ENCODE data around the gene EN2.

Gene EN2

GRCh38 chr7:155464183-155464582 lies 6.3 kb downstream of the EN2 start:
- DNase-seq (ENCODE audit: low spot score), result no peak

GRCh38 chr7:155464948-155465739 lies 7.2 kb downstream of the EN2 start:
- DNase-seq (ENCODE audit: low spot score), result no peak

- no peak for DNase-seq (ENCODE audit: low spot score)
Measured at GRCh38 chr7:155465761-155466141, 7.8 kb downstream of the EN2 start.

- DNase-seq (ENCODE audit: low spot score), result no peak
Measured at GRCh38 chr7:155466142-155466813, 8.3 kb downstream of the EN2 start.

- no peak for DNase-seq (ENCODE audit: low spot score)
Measured at GRCh38 chr7:155466814-155467733, 9.1 kb downstream of the EN2 start.

- no peak for DNase-seq (ENCODE audit: low spot score)
Measured at GRCh38 chr7:155467846-155468784, 10.2 kb downstream of the EN2 start.

- DNase-seq (ENCODE audit: low spot score), result no peak
Measured at GRCh38 chr7:155468785-155469148, 10.8 kb downstream of the EN2 start.

- DNase-seq (ENCODE audit: low spot score), result no peak
Measured at GRCh38 chr7:155469311-155470185, 11.6 kb downstream of the EN2 start.

GRCh38 chr7:155470186-155470487 lies 12.2 kb downstream of the EN2 start:
- no peak for DNase-seq (ENCODE audit: low spot score)

- no peak for DNase-seq (ENCODE audit: low spot score)
Measured at GRCh38 chr7:155470686-155471638, 13.0 kb downstream of the EN2 start.

- no peak for DNase-seq (ENCODE audit: low spot score)
Measured at GRCh38 chr7:155471718-155472117, 13.8 kb downstream of the EN2 start.

GRCh38 chr7:155477476-155477875 lies 19.5 kb downstream of the EN2 start:
- DNase-seq (ENCODE audit: low spot score), result no peak

- DNase-seq (ENCODE audit: low spot score), result no peak
Measured at GRCh38 chr7:155481764-155482163, 23.8 kb downstream of the EN2 start.

- no peak for DNase-seq (ENCODE audit: low spot score)
Measured at GRCh38 chr7:155482511-155483183, 24.7 kb downstream of the EN2 start.

GRCh38 chr7:155483245-155483644 lies 25.3 kb downstream of the EN2 start:
- DNase-seq (ENCODE audit: low spot score), result no peak

- no peak for DNase-seq (ENCODE audit: low spot score)
Measured at GRCh38 chr7:155483868-155484325, 26.0 kb downstream of the EN2 start.

GRCh38 chr7:155484483-155485399 lies 26.8 kb downstream of the EN2 start:
- no peak for DNase-seq (ENCODE audit: low spot score)
